DMS53 treated with DMSO at 0.1 percent for 48 hours (cell line): ENCODE results near the gene PRDM16.

ENCODE experiments used
- DNase-seq: peaks from one replicate; lab custom pipeline; 2025; ENCODE audit not compliant: unreplicated experiment; lab: John Stamatoyannopoulos, UW

The PRDM16 gene

DNA sequence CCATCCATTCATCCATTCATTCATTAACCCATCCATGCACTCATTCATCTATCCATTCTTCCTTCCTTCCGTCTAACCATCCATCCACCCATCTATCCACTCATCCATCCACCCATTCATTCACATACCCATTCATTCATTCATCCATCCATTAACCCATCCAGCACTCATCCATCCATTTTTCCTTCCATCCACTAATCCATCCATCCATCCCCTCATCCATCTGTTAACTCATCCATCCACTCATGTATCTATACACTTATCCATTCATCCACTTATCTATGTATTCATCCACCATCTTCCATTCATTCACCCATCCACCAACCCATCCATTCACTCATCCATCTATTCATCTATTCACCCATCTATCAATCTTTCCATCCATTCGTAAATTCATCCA, 107.8 kb downstream of the PRDM16 start:
- DNase-seq: no peak

DNA sequence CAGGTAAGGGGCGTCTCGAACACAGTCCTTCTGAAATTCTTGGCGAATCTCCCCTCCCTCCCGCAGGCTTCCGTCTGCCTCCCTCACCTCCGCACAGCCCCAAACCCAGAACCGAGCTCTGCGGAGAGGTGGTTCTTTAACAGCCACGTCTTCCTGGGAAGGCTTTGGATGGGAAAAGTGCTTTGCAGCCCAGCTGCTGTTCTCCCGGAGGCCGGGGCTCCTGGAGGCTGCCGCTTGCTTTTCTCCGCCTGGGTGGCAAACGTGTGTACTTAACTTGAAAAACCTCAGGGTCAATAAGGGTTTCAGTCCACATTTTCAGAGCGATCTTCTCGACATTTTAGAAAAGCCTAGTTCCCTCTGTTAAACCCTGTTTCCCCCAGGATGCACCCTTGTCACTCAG, 109.3 kb downstream of the PRDM16 start:
- no peak for DNase-seq

DNA sequence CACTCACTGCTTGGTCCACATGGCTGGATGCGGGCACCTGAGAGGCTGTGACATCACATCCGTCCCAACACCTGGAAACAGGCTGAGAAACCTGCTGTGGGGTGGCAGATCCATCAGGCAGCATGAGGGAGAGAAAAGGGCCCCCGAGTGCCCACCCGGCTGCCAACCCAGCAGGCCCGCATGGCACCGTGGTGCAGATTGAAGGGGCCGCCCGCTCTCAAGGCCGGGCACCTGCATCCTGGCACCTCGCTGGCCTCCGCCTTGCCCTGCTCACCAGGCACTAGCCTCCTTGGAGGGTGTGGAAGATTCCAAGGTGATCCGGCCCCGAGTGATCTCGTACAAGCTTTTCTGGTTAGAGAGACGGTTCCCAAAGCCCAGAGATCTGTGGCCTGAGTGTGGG, 110.5 kb downstream of the PRDM16 start:
- no peak for DNase-seq

DNA sequence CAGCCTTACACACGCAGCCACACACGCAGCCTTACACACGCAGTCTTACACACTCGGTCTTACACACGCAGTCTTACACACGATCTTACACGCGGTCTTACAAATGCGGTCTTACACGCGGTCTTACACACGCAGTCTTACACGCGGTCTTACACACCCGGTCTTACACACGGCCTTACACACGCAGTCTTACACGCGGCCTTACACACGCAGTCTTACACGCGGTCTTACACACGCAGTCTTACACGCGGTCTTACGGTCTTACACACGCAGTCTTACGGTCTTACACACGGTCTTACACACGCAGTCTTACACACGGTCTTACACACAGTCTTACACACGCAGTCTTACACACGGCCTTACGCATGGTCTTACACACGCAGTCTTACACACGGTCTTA, 111.9 kb downstream of the PRDM16 start:
- DNase-seq: no peak

GRCh38 chr1:3181956-3182355, 113.0 kb downstream of the PRDM16 start:
- no peak for DNase-seq

DNA sequence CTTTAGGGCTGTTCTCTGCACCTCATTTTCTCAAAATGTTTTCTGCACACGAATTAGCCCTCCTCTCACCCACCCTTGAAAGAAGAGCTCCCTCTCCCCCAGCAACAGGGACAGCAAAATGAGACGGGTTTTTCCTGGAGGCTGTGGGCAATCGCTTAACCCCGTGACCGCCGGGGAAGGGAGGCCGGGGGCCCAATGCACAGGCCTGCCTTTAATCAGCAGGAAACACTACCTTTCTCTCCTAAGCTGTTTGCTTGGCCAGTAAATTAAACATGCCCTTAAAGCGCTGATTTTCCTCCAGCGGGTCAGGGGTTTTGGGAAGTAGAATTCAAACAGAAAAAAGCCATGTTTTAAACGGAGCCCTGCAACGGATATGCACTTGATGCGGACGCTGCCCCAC, 114.4 kb downstream of the PRDM16 start:
- no peak for DNase-seq

DNA sequence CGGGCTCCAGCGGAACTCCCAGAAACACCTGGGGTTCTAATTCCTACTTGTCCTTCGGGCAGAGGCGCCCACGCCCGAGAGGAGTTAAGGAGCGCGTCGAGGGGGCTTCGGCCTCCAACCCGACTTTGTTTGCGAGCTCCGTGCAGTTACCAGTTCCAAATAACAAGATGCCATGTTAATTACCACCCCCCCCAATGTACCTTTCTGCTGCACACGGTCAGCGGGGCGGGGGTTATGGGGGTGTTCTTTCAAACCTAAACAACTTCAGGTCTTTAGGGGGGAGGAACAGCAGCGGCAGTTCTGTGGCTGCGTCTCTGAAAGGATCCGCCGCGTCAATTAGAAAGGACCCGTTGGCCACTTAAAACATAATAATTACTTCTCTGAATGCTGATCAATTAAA, 114.8 kb downstream of the PRDM16 start:
- no peak for DNase-seq

DNA sequence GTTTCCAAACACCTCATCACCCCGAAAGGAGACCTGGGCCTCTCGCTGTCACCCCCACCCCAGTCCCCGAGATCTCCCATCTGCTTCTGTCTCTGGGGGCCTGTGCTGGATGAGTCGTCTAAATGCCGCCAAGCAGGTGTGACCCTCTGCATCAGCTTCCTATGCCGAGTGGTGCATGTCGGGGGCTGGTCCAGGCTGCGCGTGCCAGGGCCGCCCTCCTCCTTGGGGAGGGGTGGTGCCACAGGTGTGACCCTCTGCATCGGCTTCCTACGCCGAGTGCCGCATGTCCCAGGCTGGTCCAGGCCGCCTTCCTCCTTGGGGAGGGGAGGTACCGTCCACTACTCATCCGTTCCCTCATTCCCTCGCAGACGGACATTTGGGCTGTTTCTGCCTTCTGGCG, 115.7 kb downstream of the PRDM16 start:
- DNase-seq: no peak

DNA sequence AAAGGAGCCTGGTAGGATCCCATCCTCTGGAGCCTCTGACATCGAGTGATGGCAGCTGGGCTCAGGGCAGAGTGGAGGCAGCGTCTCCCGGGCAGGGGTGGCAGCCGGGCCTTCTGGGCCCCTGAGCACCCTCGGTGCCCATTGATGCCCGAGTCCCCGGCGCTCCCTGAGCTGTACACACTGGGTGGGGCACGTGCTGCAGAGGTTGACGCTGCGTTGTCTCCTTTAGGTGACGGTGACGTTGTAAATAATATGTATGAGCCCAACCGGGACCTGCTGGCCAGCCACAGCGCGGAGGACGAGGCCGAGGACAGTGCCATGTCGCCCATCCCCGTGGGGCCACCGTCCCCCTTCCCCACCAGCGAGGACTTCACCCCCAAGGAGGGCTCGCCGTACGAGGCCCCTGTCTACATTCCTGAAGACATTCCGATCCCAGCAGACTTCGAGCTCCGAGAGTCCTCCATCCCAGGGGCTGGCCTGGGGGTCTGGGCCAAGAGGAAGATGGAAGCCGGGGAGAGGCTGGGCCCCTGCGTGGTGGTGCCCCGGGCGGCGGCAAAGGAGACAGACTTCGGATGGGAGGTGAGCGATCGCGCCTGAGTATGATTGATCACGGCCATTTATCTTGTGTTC, 117.0 kb downstream of the PRDM16 start:
- no peak for DNase-seq

- no peak for DNase-seq
Observed at GRCh38 chr1:3186526-3186921, 117.5 kb downstream of the PRDM16 start.

DNA sequence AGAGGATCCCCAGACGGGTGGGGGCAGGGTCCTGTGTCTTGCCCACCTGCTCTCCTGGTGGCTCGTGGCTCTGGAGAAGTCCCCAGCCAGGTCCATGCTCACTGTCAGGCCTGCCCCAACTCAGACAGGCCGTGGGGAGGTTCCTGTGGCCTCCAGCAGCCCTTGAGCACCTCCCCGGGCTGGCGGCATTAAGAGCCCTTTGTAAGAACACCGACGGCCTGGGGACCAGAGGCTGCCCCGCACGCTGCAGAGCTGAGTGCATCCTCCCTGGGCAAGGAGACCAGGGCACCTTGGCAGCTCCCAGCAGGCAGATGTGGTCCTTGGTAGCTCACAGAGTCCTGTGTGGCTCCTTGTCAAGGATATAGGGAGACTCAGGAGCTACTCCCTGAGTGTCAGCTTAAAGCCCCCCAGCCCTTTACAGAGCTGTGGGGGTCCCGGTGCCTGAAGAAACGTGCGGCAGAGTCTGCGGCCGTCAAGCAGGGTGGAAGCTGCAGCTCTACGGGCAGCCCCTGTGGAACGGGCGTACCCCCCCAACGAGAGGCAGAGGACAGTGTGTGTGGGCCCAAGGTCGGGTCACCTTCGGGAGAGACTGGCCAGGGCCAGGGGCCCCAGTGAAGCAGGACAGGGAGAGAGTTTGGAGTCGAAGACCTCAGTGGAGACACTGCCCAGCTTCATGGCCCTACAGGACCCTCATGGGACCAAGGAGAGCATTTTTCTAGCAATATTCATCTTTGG, 118.6 kb downstream of the PRDM16 start:
- DNase-seq: no peak

GRCh38 chr1:3188150-3188971, 119.4 kb downstream of the PRDM16 start:
- DNase-seq: no peak

DNA sequence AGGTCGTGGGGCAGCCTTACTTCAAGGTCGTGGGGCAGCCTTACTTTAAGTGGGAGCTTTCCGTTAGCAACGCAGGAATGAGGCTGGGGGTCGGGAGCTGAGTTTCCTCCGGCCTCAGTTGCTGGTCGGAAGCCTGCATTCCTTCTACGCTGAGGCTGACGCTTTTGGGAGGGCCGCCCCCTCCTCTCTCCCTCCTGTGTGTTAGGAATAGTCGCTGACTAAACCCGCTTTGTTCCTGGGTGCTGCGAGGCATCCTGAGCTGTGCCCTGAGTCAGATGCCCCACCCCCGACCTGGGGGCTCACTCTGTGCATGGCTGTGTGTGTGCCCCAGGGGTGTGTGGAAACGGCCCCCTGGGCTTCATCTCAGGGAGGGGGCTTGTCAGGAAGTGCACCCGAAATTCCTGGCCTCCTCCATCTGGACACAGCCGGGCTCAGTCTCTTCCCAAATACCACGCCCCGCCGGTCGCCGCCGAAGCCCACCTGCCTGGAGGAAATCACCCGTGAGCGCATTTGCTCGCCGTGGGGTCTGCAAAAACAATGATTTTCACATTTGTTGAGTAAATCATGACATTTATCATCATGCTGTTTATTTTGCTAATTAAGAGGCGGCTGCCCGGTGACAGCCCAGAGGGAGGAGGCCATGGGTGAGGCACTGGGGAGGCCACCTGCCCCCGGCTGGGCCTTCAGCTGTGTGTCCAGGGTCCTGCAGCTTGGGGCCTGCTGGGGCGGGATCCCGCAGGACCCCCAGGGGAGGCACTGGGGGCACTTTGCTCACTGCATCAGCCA, 121.4 kb downstream of the PRDM16 start:
- DNase-seq: no peak

- DNase-seq: no peak
Observed at GRCh38 chr1:3192361-3192760, 123.4 kb downstream of the PRDM16 start.

GRCh38 chr1:3192825-3193224, 123.8 kb downstream of the PRDM16 start:
- no peak for DNase-seq

GRCh38 chr1:3193811-3194210, 124.8 kb downstream of the PRDM16 start:
- no peak for DNase-seq

- DNase-seq: no peak
Observed at GRCh38 chr1:3194760-3195479, 125.9 kb downstream of the PRDM16 start.

GRCh38 chr1:3195480-3195815, 126.4 kb downstream of the PRDM16 start:
- DNase-seq: no peak

- no peak for DNase-seq
Observed at GRCh38 chr1:3195966-3196515, 127.0 kb downstream of the PRDM16 start.

DNA sequence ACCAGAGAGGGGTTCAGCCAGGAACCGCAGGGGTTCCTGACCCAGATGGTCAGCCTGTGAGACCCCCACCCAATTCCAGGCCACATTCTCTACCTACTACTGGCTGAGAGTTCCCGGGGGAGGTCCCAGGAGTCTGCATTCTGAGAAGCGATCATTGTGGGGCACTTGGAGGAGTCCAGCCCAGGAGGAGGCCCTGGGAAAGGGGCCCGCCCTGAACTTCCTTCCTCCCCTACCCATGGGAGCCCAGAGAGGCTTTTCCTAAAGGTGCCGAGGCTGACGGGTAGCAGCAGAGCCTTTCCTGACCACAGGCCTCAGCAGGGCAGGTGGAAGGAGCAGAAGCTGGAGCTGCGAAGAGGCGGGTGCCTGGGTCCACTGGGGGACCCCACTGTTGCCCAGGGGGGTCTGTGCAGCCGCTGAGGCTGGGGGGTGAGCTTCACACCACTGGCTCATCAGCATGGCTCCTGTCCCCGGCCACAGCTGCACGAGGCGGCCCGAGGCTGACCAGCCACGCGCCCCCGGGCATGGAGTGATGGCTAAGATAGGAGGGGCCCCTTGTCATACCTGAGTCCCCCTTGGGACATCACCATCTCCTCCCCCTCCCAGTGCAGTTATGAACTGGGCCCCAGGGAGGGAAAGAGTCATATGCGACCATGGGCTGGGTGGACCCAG, 127.7 kb downstream of the PRDM16 start:
- DNase-seq: no peak
